HEK293T (cell line): Measurements from ENCODE around the gene TEAD1.

Experiments used
- BHLHE40 ChIP-seq: fragments of 450-650 bp; IDR thresholded peaks from 2 replicates; pipeline ENCODE4 v1.6.1; 2016; ENCODE audit warnings: mild to moderate bottlenecking, moderate library complexity, borderline replicate concordance
- CTBP1 ChIP-seq: fragments of 450-650 bp; IDR thresholded peaks from 2 replicates; pipeline ENCODE4 v1.6.1; 2016; ENCODE audit warnings: borderline replicate concordance
- ELF4 ChIP-seq: fragments of 450-650 bp; IDR thresholded peaks from 2 replicates; pipeline ENCODE4 v1.6.1; 2017; ENCODE audit warnings: antibody characterized with exemption
- FOXA1 ChIP-seq: fragments of 450-650 bp; IDR thresholded peaks from 2 replicates; pipeline ENCODE4 v1.6.1; 2016; ENCODE audit warnings: mild to moderate bottlenecking
- FOXK2 ChIP-seq: fragments of 450-650 bp; IDR thresholded peaks from 2 replicates; pipeline ENCODE4 v1.6.1; 2016; ENCODE audit warnings: mild to moderate bottlenecking
- FOXM1 ChIP-seq: fragments of 450-650 bp; IDR thresholded peaks from 2 replicates; pipeline ENCODE4 v1.6.1; 2017; ENCODE audit warnings: mild to moderate bottlenecking, borderline replicate concordance
- HDGF ChIP-seq: fragments of 450-650 bp; IDR thresholded peaks from 2 replicates; pipeline ENCODE4 v1.6.1; 2017; ENCODE audit warnings: antibody characterized with exemption, borderline replicate concordance
- L3MBTL2 ChIP-seq: fragments of 450-650 bp; conservative IDR thresholded peaks from 2 replicates; pipeline ENCODE4 v1.6.1; 2016; ENCODE audit warnings: mild to moderate bottlenecking
- SUZ12 ChIP-seq: fragments of 450-650 bp; IDR thresholded peaks from 2 replicates; pipeline ENCODE4 v1.6.1; 2016; ENCODE audit warnings: mild to moderate bottlenecking

DNA sequence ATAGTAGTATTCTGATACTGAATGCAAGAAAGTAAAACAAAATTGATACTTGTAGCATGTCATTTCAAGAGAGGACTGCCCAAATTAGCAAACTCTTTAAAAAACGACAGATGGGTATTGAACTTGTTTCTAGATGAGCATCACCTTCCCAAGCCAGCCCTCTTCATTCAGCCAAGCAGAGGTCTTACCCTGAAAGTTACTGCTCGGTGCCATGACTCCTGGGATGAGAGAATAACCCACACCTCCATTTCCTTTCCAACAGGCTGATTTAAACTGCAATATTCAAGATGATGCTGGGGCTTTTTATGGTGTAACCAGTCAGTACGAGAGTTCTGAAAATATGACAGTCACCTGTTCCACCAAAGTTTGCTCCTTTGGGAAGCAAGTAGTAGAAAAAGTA, 250.4 kb downstream of the TEAD1 start:
- no peak for TF ChIP-seq FOXK2
- no peak for TF ChIP-seq FOXA1
- TF ChIP-seq ELF4 = no peak
- no peak for TF ChIP-seq HDGF
- no peak for TF ChIP-seq FOXM1
- TF ChIP-seq L3MBTL2 = no peak
- TF ChIP-seq SUZ12 = no peak
- no peak for TF ChIP-seq CTBP1
- TF ChIP-seq BHLHE40 = no peak
